GM06990 (cell line): Measurements from ENCODE around the gene WDFY2.

Source experiments
- DNase-seq: peaks from one replicate; pipeline ENCODE4 v3.0.0-alpha.2; 2011; ENCODE audit not compliant: insufficient read length; ENCODE audit errors: extremely low read depth
- H3K27me3 ChIP-seq: replicated peaks from 2 replicates; pipeline ENCODE4 v1.6.0; 2011; ENCODE audit warnings: low read length; ENCODE audit not compliant: control insufficient read depth, insufficient read depth
- H3K36me3 ChIP-seq: 2 replicates; pipeline ENCODE4 v1.5.1; 2011; ENCODE audit warnings: low read length; ENCODE audit not compliant: control insufficient read depth, insufficient read depth
- H3K4me3 ChIP-seq: replicated peaks from 2 replicates; pipeline ENCODE4 v1.5.1; 2011; ENCODE audit warnings: low read depth, mild to moderate bottlenecking, control low read depth, low read length
- TF ChIP-seq, protein P1 (sequence below): IDR thresholded peaks from 2 replicates; pipeline ENCODE4 v1.5.1; 2011; ENCODE audit warnings: low read length, control low read depth, mild to moderate bottlenecking, inconsistent platforms; ENCODE audit not compliant: insufficient read depth, poor library complexity, severe bottlenecking

The WDFY2 gene

DNA sequence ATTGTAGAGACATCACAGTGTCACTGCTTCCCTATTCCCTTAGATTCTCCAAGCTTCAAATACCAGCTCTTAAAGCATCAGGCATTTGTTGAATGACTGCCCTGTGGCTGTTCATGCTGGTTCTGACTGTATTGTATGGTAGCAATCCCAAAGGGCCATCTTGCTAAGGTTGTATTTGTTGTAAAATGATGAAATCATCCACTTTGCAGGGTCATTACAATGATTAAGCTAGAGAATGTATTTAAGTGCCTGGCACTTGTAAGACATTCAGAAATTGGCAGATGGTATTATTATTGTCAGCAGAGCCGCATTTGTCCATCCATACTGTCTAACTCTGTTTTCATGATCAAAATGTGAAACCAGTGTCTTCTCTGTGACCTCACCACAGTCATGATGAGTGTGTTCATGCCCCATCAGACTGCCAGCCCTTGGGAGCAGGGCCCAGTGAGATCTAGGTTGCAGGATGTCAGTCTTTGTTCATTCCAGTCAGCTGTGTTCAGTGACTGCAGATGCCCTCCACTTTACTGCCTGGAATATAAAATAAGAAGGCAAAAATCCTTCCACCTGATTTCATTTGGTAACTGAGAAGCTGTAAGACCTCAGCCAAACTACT lies 133.6 kb downstream of the WDFY2 start:
- H3K4me3 ChIP-seq = no peak overlapping the region
- H3K36me3 ChIP-seq = no peaks in the 10 kb centered on the region
- TF ChIP-seq, protein P1, sequence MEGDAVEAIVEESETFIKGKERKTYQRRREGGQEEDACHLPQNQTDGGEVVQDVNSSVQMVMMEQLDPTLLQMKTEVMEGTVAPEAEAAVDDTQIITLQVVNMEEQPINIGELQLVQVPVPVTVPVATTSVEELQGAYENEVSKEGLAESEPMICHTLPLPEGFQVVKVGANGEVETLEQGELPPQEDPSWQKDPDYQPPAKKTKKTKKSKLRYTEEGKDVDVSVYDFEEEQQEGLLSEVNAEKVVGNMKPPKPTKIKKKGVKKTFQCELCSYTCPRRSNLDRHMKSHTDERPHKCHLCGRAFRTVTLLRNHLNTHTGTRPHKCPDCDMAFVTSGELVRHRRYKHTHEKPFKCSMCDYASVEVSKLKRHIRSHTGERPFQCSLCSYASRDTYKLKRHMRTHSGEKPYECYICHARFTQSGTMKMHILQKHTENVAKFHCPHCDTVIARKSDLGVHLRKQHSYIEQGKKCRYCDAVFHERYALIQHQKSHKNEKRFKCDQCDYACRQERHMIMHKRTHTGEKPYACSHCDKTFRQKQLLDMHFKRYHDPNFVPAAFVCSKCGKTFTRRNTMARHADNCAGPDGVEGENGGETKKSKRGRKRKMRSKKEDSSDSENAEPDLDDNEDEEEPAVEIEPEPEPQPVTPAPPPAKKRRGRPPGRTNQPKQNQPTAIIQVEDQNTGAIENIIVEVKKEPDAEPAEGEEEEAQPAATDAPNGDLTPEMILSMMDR = no peak
- H3K27me3 ChIP-seq = no peaks in the 10 kb centered on the region
- DNase-seq = no peak

DNA sequence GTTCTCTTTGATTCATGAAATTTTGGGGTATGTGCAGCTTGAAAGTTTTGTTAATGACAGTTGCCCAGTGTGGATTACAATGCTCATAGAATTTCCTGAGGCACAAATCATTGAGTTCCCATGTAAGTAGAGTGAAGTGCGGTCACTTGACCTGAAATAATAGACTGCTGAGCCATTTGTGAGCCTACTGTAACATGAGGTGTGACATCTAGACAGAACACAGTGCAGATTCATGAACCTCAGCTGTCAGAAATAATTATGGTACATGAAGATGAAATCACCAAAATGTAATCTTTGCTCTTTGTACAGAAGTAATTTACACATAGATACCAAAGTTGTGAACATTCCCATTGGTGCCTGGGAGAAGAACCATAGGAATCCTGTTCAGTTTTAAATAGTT lies 135.1 kb downstream of the WDFY2 start:
- Histone ChIP-seq H3K4me3 (no peak overlapping the region), H3K36me3 (no peaks in the 10 kb centered on the region), H3K27me3 (no peaks in the 10 kb centered on the region)
- no peak for DNase-seq
- TF ChIP-seq, protein P1 = no peak

DNA sequence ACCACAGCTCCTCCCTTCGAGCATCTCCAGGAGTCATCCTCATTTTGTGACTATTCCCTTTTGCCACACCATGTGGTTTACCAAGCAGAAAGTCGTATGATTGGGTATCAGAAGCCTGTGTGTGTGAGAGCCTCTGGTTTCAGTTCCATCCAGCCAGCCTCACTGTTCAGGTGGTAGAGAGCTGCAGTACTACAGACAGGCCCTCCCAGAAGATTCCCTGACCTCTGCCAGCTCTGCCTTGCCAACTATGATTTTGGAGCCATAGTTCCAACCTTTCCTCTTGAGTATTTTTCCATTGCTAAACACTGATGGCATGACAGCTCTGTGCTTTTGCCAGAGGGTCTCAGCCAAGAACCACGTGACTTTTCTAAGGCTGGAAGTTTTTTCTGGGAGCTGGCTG lies 137.2 kb downstream of the WDFY2 start:
- Histone ChIP-seq H3K27me3 (no peaks in the 10 kb centered on the region), H3K36me3 (no peaks in the 10 kb centered on the region), H3K4me3 (no peak overlapping the region)
- TF ChIP-seq, protein P1 = no peak
- DNase-seq = no peak

DNA sequence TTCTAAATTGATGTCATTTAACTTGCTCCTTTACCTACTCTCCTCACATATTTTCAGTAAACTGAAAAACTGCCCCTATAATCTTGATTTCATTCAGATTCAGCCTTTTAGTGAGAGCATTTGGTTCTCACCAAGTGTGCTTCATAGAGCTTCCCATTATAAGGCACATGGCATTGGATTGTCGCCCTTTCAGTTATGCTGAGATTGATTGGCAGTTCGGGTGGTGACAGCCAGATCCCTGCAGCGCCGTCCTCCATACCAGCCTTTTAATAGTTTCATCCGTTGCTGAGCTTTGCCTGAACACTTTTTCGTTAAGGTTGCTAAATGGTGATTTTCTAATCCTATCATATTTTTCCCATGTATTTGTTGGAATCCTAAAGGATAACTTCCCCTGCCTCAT lies 139.3 kb downstream of the WDFY2 start:
- Histone ChIP-seq H3K36me3 (no peaks in the 10 kb centered on the region), H3K4me3 (no peak overlapping the region), H3K27me3 (no peaks in the 10 kb centered on the region)
- TF ChIP-seq, protein P1 = no peak
- no peak for DNase-seq

DNA sequence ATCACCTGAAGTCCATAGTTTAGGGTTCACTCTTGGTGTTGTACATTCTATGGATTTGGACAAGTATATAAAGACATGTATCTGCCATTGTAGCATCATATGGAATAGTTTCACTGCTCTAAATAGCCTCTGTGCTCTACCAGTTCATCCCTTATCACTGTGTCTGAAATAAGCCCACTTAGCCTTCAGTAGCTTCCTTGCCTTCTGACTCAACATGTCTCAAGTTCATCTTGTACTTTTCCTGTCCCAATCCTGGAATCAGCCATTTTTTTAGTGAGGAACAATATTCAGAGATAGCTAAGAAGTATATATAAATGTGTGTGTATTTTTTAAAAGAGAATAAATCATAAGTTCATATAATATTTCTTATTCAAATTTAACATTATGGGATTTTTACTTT lies 140.5 kb downstream of the WDFY2 start:
- no peaks in the 10 kb centered on the region for H3K36me3 ChIP-seq
- TF ChIP-seq, protein P1 = no peak

More for the DNA sequence above, 140.5 kb downstream of the WDFY2 start:
- no peaks in the 10 kb centered on the region for H3K27me3 ChIP-seq
- no peak overlapping the region for H3K4me3 ChIP-seq
- no peak for DNase-seq
